ENCODE measurements around the gene IP6K2.
A peak's percentile ranks its signal among the peaks of the same experiment; 100 is the strongest.

Gene IP6K2

DNA sequence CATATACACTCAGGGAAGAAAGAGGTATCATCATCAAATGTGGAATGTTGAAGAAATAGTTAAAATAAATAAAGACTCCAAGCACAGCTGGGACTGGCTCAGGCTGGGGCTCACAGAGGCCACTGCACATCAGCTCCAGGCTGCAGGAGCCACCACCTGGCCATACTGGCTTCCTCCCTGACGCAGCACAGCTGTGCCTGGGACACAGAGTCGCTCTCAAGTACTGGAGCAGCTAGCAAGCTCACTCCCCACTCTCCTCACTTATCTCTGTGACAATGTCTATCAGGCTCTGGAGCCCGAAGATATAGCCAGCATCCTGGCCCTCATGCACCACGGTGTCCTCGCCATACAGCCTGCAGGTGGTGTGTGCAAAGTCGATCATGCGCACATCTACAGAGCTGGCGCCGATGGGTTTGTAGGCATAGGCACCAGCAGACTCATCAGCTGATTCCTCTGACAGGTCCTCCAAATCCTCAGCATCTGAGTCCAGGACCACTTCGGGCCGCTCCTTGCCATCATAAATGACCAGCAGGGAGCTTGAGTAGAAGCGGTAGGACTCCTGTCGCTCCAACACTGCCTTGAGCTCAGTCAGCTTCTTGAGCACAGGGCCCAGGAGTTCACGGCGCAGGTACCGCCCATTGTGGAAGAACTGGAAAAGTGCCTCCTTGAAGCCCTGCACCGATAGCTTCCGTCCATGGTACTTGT is 28.8 kb downstream of the IP6K2 start:
- DNase-seq: no peak

DNA sequence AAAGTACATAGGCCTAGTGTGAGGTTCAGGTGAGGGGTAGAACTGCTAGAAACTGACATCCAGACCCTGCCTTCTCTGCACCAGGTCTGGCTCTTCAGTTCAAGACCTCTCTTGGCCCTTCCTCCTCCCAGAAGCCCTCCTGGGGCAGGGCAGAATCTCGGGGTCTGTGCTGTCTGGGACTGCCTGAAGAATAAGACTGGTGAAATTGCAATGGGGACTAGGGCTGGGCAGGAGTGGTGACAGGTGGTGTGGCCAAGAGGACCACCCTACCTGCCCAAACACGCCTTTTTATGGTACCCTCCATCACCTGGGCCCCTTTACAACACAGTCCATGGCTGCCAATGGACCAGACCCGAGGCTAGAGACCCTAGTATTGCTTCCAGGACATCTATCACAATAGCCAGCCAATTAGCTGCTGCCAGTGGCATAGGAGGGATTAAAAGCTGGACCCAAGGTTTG is 29.8 kb downstream of the IP6K2 start:
- DNase-seq: no peak

DNA sequence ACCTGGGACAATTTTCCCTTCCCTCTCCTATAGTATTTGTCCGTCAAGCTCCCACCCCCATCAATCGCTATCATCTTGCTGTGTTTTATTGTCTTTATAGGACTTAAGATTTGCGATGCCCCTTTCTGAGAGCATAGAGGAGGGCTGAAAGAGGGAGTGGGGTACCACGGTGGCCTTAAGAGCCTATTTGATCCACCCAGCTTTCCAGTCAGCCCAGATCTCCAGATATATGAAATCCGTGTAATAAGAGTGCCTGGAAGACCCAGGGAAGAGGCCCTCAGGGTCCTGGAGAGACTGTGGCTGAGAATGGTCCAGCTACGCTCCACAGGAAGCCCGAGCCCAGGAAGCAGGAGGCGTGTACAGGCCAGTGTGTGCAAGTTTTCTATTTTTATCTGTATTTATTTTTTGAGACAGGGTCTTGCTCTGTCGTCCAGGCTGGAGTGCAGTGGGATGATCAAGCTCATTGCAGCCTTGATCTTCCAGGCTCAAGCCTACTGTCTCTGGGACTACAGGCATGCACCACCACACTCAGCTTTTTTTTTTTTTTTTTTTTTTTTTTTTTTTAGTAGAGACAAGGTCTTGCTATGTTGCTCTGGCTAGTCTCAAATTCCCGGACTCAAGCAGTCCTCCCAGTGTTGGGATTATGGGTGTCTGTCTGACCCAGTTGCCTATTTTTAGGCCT is 30.3 kb downstream of the IP6K2 start:
- no peak for DNase-seq

DNA sequence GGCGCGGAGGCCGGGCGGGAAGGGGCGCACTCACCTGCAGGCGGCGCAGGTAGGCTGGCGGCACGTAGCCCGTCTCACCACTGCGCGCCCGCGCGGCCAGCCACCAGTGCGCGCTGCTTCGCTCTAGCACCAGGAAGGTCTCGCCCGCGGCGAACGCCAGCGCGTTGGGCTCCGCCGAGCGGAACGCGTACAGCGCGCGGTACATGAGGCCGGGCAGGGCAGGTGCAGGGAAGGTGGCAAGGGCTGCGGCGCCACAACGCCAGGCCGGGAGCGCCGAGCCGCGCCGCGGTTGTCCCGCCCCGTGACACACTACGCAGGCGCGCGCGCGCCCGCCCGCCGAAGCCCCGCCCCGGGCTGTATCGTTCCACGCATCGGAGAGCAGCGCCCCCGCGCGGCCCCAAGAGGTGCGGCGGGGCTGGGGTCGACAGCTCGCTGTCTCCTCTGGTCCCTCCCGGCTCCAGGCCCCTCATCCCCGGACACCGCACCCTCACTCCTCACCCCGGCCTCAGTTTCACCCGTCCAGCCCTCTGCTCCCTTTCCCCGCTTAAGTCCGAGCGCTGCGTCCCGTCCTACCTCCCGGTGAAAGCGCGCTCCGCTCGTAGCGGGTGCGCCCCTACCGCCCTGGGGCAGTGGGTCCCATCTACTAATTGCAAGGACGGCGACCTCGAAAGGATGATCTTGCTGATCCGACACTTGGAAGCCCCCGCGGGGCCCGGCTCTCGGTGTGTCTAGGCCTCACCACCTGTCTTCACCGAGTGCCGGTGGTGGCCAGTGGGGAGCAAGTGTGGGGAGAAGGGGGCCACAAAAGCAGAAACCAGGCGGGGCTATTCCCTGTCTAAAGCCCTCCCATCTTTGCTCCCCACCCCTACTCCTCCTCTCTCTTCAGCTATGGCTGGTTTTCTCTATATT is 31.2 kb downstream of the IP6K2 start, which contains the start of gene NCKIPSD:
NCKIPSD (minus strand) TSS at position 313 of the 909 bp plus-strand sequence; CDS start at position 205, 108 bp downstream.
- peak; percentile 51 to 87 for DNase-seq

DNA sequence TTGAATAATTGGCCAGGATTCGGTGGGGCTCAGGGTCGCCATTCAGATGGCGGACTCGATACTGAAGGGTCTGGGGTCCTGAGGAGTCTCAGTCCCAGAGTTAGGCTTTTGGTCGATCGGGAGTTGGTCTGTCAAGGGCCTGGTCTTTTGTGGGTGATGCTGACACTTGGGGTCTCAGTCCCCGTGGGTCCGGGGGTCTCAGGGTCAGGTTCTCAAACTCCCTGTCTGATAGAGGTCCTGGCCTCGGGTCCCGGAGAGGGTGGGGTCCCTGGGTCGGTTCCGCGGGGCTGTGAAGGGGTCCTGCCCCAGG is 31.8 kb downstream of the IP6K2 start:
- no peak for DNase-seq

DNA sequence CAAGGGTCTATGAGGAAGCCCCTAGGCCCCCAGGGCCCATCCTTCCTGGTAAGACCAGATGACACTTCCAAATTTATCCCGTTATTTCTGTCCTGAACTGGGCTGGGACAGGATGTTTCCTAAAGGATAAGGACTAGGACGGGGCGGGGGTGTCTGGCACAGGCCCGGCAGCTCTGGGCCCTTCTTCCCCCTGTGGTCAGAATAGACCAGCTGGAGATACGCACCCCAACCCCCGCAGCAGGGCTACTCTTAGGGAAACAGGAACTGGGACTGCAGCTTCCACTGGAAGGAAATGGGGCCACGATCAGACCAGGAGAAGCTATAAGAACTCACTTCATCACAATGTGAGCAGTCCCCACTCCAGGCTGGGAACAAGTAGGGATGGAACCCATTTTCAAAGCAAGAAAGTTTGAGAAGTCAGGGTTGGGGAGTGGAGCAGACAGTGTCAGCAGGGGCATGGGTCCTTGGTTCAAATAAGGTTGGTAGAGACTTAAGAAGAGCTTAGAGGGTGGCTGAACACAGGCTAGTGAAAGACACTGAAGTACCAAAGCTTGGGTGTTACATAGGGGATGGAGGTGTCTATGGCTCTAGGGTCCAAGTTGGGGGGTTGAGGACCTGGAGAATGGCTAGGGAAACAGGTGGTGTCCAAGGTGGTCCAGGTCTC is 32.4 kb downstream of the IP6K2 start:
- no peak for DNase-seq

DNA sequence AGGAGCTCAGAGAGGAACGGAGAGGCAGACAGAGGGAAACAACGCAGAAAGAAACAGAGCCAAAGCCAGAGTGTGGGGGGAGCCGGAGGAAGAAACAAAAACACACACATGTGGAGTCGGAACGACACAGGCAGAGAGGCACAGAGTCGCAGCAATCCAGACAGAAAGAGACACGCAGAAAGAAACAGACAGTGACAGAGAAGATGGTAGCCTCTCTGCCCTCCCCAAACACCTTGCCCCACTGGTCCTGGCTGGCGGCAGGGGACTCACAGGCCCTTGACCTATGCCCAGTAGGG is 33.0 kb downstream of the IP6K2 start:
- DNase-seq: no peak

DNA sequence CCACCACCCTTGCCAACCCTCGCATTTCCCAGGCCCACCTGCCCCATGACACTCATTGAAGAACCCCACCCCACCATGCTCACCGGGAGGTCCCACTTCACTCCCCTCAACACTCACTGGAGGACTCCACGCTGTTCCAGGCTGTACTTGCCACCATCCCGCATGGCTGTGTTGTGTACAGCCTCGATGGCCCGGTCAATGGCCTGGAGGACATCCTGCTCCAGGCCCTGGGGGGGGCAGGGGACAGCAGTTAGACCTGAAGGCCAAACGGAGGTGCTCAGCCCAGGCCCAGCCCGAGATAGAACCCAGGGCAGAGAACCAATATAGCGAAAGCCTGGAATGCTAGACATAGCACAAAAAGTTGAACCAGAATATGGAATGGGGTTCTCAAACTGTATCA is 34.2 kb downstream of the IP6K2 start:
- DNase-seq: no peak

DNA sequence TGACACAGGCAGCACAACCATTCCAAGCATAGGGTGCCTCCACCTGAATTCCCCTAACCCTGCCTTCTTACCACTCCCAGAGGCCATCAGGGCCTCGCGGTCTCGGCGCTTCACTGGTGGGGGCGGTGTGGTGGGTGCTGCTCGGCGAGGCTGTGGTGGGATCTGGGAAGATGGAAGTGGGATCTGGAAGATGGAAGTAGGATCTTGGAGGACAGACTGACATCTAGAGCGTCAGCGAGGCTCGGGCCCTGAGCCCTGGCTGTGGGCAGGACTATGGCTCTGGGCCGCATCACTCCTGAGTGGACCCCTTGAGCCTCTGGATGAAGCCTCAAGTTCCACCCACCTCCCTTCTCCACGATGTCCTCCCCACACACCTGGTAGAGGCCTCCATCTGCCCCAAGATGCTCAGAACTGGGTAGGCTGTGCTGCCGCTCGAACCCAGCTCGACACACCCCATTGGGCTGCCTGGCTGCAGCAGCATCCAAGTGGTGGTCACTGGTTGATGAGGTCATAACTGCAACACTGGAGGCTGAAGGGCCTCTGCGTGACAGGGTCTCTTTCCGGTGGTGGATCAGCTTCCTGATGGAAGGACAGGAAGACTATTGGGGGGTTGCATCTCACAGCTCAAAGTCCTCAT is 34.9 kb downstream of the IP6K2 start:
- no peak for DNase-seq

DNA sequence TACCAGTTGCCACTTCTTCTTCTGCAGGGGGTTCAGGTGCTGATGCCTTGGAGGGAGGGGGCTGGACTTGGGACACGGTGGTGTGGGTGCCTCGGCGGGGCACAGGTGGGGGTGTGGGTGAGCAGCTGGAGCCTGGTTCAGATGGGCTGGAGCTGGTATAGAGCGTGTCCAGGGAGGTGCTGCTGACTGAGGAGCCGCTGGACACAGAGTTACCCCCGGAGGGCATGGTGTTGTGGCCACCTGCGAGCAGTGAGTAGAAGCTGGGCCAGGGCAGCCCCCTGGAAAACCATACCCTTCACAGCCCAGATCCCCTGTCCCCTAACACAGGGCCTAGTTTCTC is 35.5 kb downstream of the IP6K2 start:
- DNase-seq: no peak

DNA sequence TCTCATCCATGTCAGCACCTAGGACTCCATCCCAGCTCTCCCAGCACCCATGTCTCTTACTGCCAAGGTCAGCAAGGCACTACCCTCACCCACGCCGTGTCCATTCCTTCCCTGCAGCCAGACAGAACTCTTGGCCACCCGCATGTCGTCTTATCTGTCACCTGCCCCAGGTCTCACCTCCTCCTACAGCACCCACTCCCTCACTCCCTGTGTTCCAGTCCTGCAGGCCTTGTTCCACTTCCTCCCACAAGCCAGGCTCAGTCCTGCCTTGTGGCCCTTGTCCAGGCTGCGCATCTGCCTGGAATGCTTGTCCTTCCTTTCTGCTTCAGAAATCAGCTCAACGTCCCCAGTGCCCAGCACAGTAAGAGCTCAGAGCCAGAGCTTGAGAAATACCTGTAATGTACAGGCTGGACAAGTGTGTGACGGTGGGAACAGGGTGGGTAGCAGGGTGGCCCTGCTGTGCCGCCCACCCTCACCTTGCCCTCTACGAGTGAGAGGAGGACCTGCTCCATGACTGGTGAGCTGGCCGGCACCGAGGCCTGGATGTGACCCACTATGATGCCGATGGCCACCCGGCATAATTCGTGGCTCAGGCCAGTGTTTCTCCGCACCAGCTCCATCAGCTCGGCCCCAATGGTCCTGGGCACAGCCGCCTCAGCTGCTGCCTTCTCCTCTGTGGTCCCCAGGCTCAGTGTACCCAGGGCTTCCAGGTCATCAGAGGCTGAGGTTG is 36.0 kb downstream of the IP6K2 start:
- DNase-seq: no peak

DNA sequence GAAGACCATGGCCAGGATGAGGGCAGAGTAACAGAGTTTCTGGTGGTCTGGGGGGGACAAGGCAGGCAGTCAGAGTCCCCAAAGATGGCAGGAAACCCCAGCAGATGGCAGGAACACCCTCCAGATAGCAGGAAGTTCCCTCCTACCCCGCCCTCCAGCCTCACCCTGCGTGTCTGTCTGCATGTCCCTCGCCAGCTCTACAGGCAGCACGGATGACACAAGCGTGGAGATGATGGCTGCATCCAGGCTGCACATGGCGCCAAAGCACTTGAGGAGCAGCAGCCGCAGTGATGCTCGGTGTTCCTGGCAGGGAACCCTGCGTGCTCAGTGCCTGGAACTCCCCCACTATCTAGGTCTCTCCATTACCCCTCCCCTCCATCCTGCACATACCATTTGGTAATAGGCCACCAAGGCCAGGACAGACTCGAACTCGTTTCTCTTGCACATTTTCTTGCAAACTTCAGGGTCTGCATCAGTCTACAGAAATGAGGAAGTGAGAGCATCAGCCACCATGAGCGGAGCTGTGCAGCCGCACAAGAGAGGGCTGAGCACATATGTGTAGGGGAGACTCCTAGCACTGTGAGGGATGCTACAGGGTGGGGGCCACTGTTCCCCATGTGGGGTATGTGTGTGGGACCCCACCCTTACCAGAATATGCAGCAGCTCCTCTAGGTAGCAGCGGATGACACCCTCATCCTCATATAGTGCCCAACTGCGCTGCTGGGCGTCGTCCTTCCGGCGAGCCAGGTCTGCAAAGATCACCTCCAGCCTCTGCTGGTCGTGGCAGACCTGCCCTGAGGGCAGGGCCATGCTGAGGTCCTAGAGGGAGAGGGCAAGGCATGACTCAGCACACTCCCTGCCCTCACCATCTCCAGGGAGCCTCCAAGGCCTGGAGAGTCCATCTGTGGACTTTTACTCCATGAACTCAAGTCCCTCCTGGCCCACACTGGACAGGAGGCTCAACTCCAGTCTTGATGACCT is 37.3 kb downstream of the IP6K2 start:
- no peak for DNase-seq

DNA sequence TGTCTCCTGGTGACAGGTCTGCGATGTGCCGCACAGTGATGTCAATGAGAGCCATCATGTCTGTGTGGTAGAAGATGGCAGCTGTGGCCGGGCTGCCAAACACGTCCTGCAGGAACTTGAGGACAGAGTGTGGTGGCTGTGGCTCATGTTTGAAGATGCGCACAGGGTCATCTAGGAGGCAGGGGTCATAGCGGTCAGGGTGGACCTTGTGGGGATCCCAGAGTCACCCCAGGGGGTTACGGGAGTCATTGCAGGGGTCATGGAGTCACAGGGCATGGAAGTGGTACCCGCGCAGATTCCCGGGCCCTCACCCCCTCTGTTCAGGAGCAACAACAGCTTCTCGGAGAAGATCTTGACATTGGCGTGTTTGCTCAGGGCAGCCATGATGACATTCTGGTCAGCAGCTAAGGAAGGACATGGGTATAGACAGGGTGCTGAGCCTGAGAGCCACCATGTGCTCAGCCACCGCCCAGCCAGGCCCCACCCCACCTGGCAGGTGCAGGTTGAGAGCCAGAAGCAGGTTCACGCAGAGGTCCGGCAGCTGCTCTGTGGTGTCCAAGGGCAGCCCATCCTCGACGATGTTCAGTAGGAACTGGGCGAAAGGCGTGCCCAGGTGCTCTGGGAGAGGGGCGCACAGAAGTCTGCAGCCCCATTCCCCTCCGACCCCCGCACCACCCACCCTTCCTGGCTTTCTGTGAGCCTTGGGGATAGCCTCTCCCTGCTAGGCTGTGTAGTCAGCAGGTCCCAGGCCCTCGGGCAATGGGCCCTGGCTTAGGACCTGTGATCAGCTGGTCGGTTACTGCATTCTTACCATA is 38.2 kb downstream of the IP6K2 start:
- no peak for DNase-seq

DNA sequence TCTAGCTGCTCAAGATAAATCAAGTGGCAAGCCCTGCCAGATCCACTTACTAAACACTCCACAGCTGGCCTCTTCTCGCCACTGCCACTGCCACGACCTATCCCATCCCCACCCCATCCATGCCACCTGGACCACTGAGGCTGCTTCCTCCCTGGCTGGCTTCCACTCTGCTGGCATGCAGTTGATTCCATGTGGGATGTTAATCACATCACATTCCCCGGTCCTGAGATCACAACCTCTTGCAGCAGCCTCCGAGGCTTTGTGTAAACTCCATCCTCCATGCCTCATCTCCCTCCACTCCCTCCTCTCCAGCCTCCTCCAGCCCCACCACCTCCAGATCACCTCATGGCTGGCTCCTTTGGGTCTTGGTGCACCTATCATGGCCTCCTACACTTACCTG is 39.0 kb downstream of the IP6K2 start:
- DNase-seq: no peak

DNA sequence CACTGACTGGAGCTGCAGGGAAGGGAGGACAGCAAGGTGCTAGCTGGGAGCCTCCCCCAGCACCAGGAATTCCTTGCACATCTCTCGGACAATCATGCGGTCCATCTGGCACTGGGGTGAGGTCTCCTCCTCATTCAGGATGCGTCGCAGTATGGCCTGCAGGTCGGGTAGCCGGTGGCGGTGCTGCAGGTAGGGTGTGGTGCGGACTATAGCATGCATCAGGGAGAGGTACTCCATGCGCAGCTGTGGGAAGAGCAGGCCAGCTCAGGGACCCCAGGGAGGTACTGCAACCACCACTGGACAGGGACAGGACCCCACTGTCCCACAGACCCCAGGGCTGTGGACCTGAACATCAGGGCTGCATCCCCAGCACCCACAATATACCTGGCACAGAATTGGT is 42.5 kb downstream of the IP6K2 start:
- DNase-seq: no peak

DNA sequence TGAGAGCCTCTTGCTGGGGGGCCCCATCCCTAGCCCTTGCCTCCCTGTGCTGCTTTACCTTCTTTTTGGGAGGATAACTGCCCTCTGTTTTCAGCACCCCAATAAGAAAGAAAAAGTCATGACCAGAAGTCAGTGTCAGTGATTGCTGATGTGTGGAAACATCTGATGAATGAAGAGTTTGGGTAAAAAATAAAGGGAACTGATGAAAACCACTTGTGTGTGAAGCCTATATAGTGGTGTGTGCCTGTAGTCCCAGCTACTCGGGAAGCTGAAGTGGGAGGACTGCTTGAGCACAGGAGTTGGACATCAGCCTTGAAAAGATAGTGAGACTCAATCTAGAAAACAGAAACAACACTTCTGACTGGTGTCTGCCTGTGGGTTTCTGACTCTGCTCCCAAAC is 44.5 kb downstream of the IP6K2 start:
- no peak for DNase-seq

DNA sequence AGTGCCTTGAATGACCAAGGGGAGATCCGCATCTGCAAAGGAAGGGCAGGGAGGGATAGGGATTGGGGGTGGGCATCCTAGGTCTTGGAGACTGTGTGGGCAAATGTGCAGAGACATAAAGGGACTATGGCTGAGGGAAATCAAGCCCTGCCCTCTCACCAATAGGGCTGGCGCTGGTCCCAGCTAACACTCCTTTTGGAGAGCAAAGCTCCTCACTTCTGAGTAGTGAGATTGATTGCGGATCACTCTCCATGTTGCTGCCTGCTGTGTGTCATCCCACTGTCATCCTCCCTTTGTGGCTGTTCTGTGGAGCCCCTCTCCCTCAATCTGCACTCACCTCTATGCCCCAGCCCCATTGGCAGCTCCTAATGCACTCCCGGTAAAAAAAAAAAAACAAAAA is 52.1 kb downstream of the IP6K2 start:
- DNase-seq: no peak

DNA sequence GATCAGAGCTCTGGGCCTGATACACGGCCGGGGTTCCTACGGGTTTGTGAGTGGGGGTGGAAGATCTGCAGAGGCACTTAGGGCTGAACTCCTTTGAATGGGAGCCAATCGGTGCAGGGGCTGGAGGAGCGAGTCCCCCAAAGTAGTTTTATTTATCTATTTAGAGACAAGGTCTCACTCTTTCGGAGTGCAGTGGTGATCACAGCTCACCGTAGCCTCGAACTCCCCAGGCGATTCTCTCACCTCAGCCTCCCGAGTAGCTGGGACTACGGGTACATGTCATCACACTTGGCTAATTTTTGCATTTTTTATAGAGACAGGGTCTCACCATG is 52.7 kb downstream of the IP6K2 start:
- DNase-seq: no peak

DNA sequence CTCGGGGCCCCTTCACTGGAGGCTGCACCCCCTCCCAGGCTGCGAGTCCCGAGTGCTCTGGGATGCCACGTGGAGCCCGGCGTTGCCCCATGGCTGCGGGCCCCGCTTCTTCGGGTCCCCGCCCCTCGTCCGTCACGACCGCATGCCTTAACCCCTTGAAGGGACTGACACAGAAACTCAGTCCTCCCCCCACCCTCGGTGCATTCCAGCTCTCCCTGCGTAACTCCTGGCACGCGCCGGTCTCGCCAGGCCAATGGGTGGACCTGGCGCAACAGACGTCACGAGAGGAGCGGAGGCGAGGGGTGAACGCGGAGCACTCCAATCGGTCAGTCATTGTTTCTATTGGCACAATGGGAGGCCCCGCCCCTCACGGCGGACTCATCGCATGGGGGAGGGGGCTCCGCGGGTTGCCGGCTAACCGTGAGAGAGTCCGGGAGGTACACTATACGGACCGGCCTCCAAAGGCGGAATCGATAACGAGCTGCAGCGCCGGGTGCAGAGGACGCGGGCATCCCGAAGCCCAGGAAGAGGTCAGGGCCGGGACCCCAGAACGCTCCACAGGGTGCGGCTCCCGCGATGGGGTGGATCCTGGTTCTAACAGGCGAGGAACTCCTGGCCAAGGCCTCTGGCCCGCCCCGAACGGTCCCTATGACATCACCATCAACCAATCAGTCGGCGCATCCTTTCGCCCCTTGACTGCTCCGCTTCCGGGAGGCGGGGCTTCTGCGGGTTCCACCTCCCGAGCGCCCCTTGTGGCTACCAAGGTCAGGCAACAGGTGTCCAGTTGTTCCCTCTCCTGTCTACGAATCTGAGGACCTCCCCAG is 53.3 kb downstream of the IP6K2 start:
- peak; percentile 88 to 92 for DNase-seq
